GM18502 (cell line): ENCODE results near the gene NDUFB5.
"Not testable (repeated sequence)": the region's sequence is repeated elsewhere in the genome, so short reads cannot be mapped to it uniquely, and the experiment has no call there.

Source experiments
- ATAC-seq: cut with Tn5 transposase; IDR thresholded peaks from one replicate; pipeline ENCODE4 v1.9.1; 2021; ENCODE audit warnings: mild to moderate bottlenecking; ENCODE audit not compliant: unreplicated experiment, poor library complexity

Gene NDUFB5

GRCh38 chr3:179624451-179624850 is 19.9 kb downstream of the NDUFB5 start:
- no peak for ATAC-seq

- ATAC-seq = no peak
Observed at GRCh38 chr3:179630753-179631451, 26.3 kb downstream of the NDUFB5 start.

- no peak for ATAC-seq
Observed at GRCh38 chr3:179640469-179640868, 35.9 kb downstream of the NDUFB5 start.

GRCh38 chr3:179642871-179643270 is 38.3 kb downstream of the NDUFB5 start:
- ATAC-seq = no peak

GRCh38 chr3:179643837-179644236 is 39.2 kb downstream of the NDUFB5 start:
- ATAC-seq = not testable (repeated sequence)

GRCh38 chr3:179646177-179646576 is 41.6 kb downstream of the NDUFB5 start:
- no peak for ATAC-seq

GRCh38 chr3:179651687-179652446 is 47.3 kb downstream of the NDUFB5 start:
- no peak for ATAC-seq

GRCh38 chr3:179652447-179653095 is 48.0 kb downstream of the NDUFB5 start, which contains the start of gene USP13:
TSS of gene USP13 (plus strand) at chr3:179653040. CDS start at chr3:179653226, 186 bp downstream.
- peak; percentile 72 for ATAC-seq

- ATAC-seq = peak; percentile 59
Observed at GRCh38 chr3:179653096-179653797, 48.7 kb downstream of the NDUFB5 start.

GRCh38 chr3:179655236-179655635 is 50.6 kb downstream of the NDUFB5 start:
- no peak for ATAC-seq

GRCh38 chr3:179658606-179659005 is 54.0 kb downstream of the NDUFB5 start:
- ATAC-seq = no peak

GRCh38 chr3:179660872-179661271 is 56.3 kb downstream of the NDUFB5 start:
- no peak for ATAC-seq

GRCh38 chr3:179661777-179662176 is 57.2 kb downstream of the NDUFB5 start:
- ATAC-seq = no peak

- ATAC-seq = no peak
Observed at GRCh38 chr3:179663093-179663492, 58.5 kb downstream of the NDUFB5 start.

- no peak for ATAC-seq
Observed at GRCh38 chr3:179666030-179666429, 61.4 kb downstream of the NDUFB5 start.

GRCh38 chr3:179666436-179667035 is 61.9 kb downstream of the NDUFB5 start:
- ATAC-seq = no peak

GRCh38 chr3:179668429-179668828 is 63.8 kb downstream of the NDUFB5 start:
- ATAC-seq = no peak

- ATAC-seq = no peak
Observed at GRCh38 chr3:179670311-179670710, 65.7 kb downstream of the NDUFB5 start.

- no peak for ATAC-seq
Observed at GRCh38 chr3:179671309-179671708, 66.7 kb downstream of the NDUFB5 start.

- no peak for ATAC-seq
Observed at GRCh38 chr3:179671747-179672242, 67.2 kb downstream of the NDUFB5 start.
